ENCODE results near the gene DNAJB2. TPM values are rescaled to one million over a fixed set of nuclear protein-coding genes. Genes with fewer than 3 reads are reported as not detected.

Gene DNAJB2
- total RNA-seq, 1 experiment from 2014 or later = 36.2 TPM

- Histone ChIP-seq H3K9me3 (ENCODE audit: control insufficient read depth in 1 of 2, insufficient read depth in 1 of 2, low read depth in 1 of 2, low read length in 2 of 2) (no peaks in the 10 kb centered on the region), H3K27me3 (ENCODE audit: insufficient read depth, low read length) (no peaks in the 10 kb centered on the region), H3K9ac (ENCODE audit: low read length) (no peak overlapping the region), H3K27ac (ENCODE audit: low read depth, low read length) (no peak overlapping the region), H4K20me1 (ENCODE audit: insufficient read depth) (no peaks in the 10 kb centered on the region), H3K36me3 (ENCODE audit: control insufficient read depth in 1 of 2, insufficient read depth in 2 of 2, low read length in 2 of 2) (no peaks in the 10 kb centered on the region), H3K79me2 (ENCODE audit: insufficient read depth, low read length) (no peaks in the 10 kb centered on the region), H3K4me1 (ENCODE audit: control insufficient read depth in 1 of 2, insufficient read depth in 2 of 2, low read length in 2 of 2) (peaks cover 16 to 30% of the 10 kb centered on the region in 2 experiments), H3K9me2 (ENCODE audit: insufficient read depth) (no peaks in the 10 kb centered on the region), H2AFZ (ENCODE audit: low read depth, low read length, poor library complexity, severe bottlenecking) (no peak overlapping the region), H3K4me2 (ENCODE audit: low read length) (no peak overlapping the region), H3K4me3 (replicated peaks in 1 of 2; ENCODE audit: low read depth in 1 of 2, low read length in 2 of 2) (no peak overlapping the region)
- TF ChIP-seq, protein P1, sequence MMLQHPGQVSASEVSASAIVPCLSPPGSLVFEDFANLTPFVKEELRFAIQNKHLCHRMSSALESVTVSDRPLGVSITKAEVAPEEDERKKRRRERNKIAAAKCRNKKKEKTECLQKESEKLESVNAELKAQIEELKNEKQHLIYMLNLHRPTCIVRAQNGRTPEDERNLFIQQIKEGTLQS (IDR thresholded peaks at IDR 0.05) = no peak
- no peak for TF ChIP-seq POLR2AphosphoS5 (IDR thresholded peaks at IDR 0.05; ENCODE audit: low read depth, low read length)
- TF ChIP-seq CTCF (IDR thresholded peaks at IDR 0.05 in 2 of 3, conservative IDR thresholded peaks at IDR 0.05 in 1 of 3; ENCODE audit: borderline replicate concordance in 1 of 3, insufficient read depth in 1 of 3, low read depth in 2 of 3, low read length in 2 of 3) = no peak
- POLR2A ChIA-PET = no interaction called here
- ATAC-seq (no peak), DNase-seq (ENCODE audit: low read depth, low spot score) (no peak)
- intact Hi-C loops (cut with micrococcal nuclease) = no loop called here
- no TSS peak for BruUV-seq (replicated peaks)
- CTCF ChIA-PET = interaction anchor here (1.0 kb wide), 1 partner anchor 11 kb away, joined by 3 read pairs; the partner anchor contains the start of gene DNAJB2
- RAD21 ChIA-PET (ENCODE audit: low non-redundant PET in 1 of 2, low total read pairs in 2 of 2, uncharacterized antibody in 2 of 2, unreplicated experiment in 2 of 2) = no interaction called here
Measured at GRCh38 chr2:219290381-219291171, 11.4 kb downstream of the DNAJB2 start.

DNA sequence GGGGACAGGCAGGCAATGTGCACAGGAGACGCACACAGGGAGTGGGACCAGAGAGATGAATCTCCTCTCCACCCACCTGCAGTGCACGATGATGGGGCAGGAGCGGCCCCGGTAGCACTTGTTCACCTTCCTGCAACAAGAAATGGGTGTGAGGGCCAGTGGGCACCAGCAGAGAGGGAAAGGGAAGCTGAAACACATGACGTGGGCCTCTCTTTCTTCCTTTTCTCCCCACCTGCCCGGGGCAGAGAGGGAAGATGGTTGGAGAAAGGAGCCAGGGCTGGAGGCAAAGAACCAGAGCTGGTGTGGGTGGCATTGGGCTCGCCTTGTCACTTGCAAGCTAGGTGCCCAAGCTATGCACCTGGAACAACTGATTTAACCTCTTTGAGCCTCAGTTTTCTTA, 12.2 kb downstream of the DNAJB2 start:
- ChIA-PET POLR2A (no interaction called here), RAD21 (ENCODE audit: low non-redundant PET in 1 of 2, low total read pairs in 2 of 2, uncharacterized antibody in 2 of 2, unreplicated experiment in 2 of 2) (no interaction called here), CTCF (no interaction called here)
- H3K9ac ChIP-seq (ENCODE audit: low read length) = no peak overlapping the region
- no peak overlapping the region for H3K4me3 ChIP-seq (replicated peaks in 1 of 2; ENCODE audit: low read depth in 1 of 2, low read length in 2 of 2)
- H3K36me3 ChIP-seq (ENCODE audit: control insufficient read depth in 1 of 2, insufficient read depth in 2 of 2, low read length in 2 of 2) = no peaks in the 10 kb centered on the region
- no peak overlapping the region for H2AFZ ChIP-seq (ENCODE audit: low read depth, low read length, poor library complexity, severe bottlenecking)
- no peak overlapping the region for H3K4me2 ChIP-seq (ENCODE audit: low read length)
- DNase-seq (ENCODE audit: low read depth, low spot score) (no peak), ATAC-seq (no peak)
- intact Hi-C loops (cut with micrococcal nuclease) = no loop called here
- no peaks in the 10 kb centered on the region for H3K79me2 ChIP-seq (ENCODE audit: insufficient read depth, low read length)
- H3K27me3 ChIP-seq (ENCODE audit: insufficient read depth, low read length) = no peaks in the 10 kb centered on the region
- no peaks in the 10 kb centered on the region for H3K9me3 ChIP-seq (ENCODE audit: control insufficient read depth in 1 of 2, insufficient read depth in 1 of 2, low read depth in 1 of 2, low read length in 2 of 2)
- H3K9me2 ChIP-seq (ENCODE audit: insufficient read depth) = no peaks in the 10 kb centered on the region
- no peak overlapping the region for H3K27ac ChIP-seq (ENCODE audit: low read depth, low read length)
- H3K4me1 ChIP-seq (ENCODE audit: control insufficient read depth in 1 of 2, insufficient read depth in 2 of 2, low read length in 2 of 2) = peaks cover 13 to 26% of the 10 kb centered on the region in 2 experiments
- TF ChIP-seq POLR2A (IDR thresholded peaks at IDR 0.05; ENCODE audit: borderline replicate concordance, extremely low read depth, insufficient read depth, insufficient read length) (no peak), TCF7L2 (IDR thresholded peaks at IDR 0.05; ENCODE audit: borderline replicate concordance, extremely low read depth, insufficient read depth, insufficient read length) (no peak), JUND (IDR thresholded peaks at IDR 0.05) (no peak), SIN3A (IDR thresholded peaks at IDR 0.05; ENCODE audit: low read depth) (no peak), EZH2phosphoT487 (IDR thresholded peaks at IDR 0.05; ENCODE audit: borderline replicate concordance) (no peak), MAX (IDR thresholded peaks at IDR 0.05) (no peak), ELF1 (IDR thresholded peaks at IDR 0.05; ENCODE audit: borderline replicate concordance, low read depth) (no peak), CBX3 (IDR thresholded peaks at IDR 0.05; ENCODE audit: low read depth) (no peak), ZBTB33 (IDR thresholded peaks at IDR 0.05; ENCODE audit: extremely low read depth, insufficient replicate concordance, low read length) (no peak), CEBPB (IDR thresholded peaks at IDR 0.05; ENCODE audit: low read depth) (no peak)
- TF ChIP-seq, protein P1 (IDR thresholded peaks at IDR 0.05) = no peak
- H4K20me1 ChIP-seq (ENCODE audit: insufficient read depth) = no peaks in the 10 kb centered on the region
- no TSS peak for BruUV-seq (replicated peaks)
